ENCODE measurements around the gene SCLT1.
"Not testable (repeated sequence)": the region's sequence is repeated elsewhere in the genome, so short reads cannot be mapped to it uniquely, and the experiment has no call there.

Gene SCLT1

GRCh38 chr4:129093191-129093920 lies at the start of gene SCLT1:
Gene SCLT1 (minus strand): TSS chr4:129093539. CDS start chr4:129093103, 436 bp downstream.
- peak; percentile 98 for DNase-seq (ENCODE audit: low spot score)

- DNase-seq (ENCODE audit: low spot score), result no peak
Measured at GRCh38 chr4:129140521-129140920, 47.2 kb upstream of the SCLT1 start.

- no peak for DNase-seq (ENCODE audit: low spot score)
Measured at GRCh38 chr4:129138810-129139496, 45.6 kb upstream of the SCLT1 start.

GRCh38 chr4:129136433-129136832 lies 43.1 kb upstream of the SCLT1 start:
- no peak for DNase-seq (ENCODE audit: low spot score)

GRCh38 chr4:129131343-129131742 lies 38.0 kb upstream of the SCLT1 start:
- DNase-seq (ENCODE audit: low spot score), result no peak

- no peak for DNase-seq (ENCODE audit: low spot score)
Measured at GRCh38 chr4:129129143-129129542, 35.8 kb upstream of the SCLT1 start.

- not testable (repeated sequence) for DNase-seq (ENCODE audit: low spot score)
Measured at GRCh38 chr4:129126614-129127013, 33.3 kb upstream of the SCLT1 start.

- no peak for DNase-seq (ENCODE audit: low spot score)
Measured at GRCh38 chr4:129117705-129118104, 24.4 kb upstream of the SCLT1 start.

GRCh38 chr4:129113919-129114318 lies 20.6 kb upstream of the SCLT1 start:
- DNase-seq (ENCODE audit: low spot score), result no peak

- no peak for DNase-seq (ENCODE audit: low spot score)
Measured at GRCh38 chr4:129113434-129113833, 20.1 kb upstream of the SCLT1 start.

- DNase-seq (ENCODE audit: low spot score), result no peak
Measured at GRCh38 chr4:129111919-129112318, 18.6 kb upstream of the SCLT1 start.

GRCh38 chr4:129110931-129111330 lies 17.6 kb upstream of the SCLT1 start:
- DNase-seq (ENCODE audit: low spot score), result no peak

GRCh38 chr4:129109965-129110824 lies 16.9 kb upstream of the SCLT1 start:
- DNase-seq (ENCODE audit: low spot score), result no peak

- DNase-seq (ENCODE audit: low spot score), result no peak
Measured at GRCh38 chr4:129098531-129099001, 5.2 kb upstream of the SCLT1 start.

GRCh38 chr4:129095811-129096454 lies 2.6 kb upstream of the SCLT1 start, which contains the start of gene C4orf33:
Gene C4orf33 (plus strand): TSS chr4:129096152. CDS start chr4:129102611, 6,459 bp downstream.
- DNase-seq (ENCODE audit: low spot score), result peak; percentile 88

- peak; percentile 44 for DNase-seq (ENCODE audit: low spot score)
Measured at GRCh38 chr4:129094347-129094746, 1.0 kb upstream of the SCLT1 start.

GRCh38 chr4:129092631-129093190 lies 628 bp downstream of the SCLT1 start:
- peak; percentile 56 for DNase-seq (ENCODE audit: low spot score)

GRCh38 chr4:129087516-129087915 lies 5.8 kb downstream of the SCLT1 start:
- DNase-seq (ENCODE audit: low spot score), result no peak

- DNase-seq (ENCODE audit: low spot score), result no peak
Measured at GRCh38 chr4:129085472-129085871, 7.9 kb downstream of the SCLT1 start.

GRCh38 chr4:129082302-129082701 lies 11.0 kb downstream of the SCLT1 start:
- no peak for DNase-seq (ENCODE audit: low spot score)

- DNase-seq (ENCODE audit: low spot score), result no peak
Measured at GRCh38 chr4:129080129-129080528, 13.2 kb downstream of the SCLT1 start.

All from NAMALWA (cell line).